AG10803 (cell line): ENCODE measurements around the gene ROR1.

Experiments
- DNase-seq: peaks from one replicate; pipeline ENCODE4 v3.0.0; 2010; ENCODE audit warnings: low read depth
- H3K4me3 ChIP-seq: 2 replicates; pipeline ENCODE4 v1.5.1; 2011; ENCODE audit warnings: mild to moderate bottlenecking, low read length, control low read depth
- TF ChIP-seq, protein P1 (sequence below): conservative IDR thresholded peaks from 2 replicates; pipeline ENCODE4 v1.5.1; 2011; ENCODE audit warnings: mild to moderate bottlenecking, low read length, control low read depth, inconsistent platforms

The ROR1 gene

DNA sequence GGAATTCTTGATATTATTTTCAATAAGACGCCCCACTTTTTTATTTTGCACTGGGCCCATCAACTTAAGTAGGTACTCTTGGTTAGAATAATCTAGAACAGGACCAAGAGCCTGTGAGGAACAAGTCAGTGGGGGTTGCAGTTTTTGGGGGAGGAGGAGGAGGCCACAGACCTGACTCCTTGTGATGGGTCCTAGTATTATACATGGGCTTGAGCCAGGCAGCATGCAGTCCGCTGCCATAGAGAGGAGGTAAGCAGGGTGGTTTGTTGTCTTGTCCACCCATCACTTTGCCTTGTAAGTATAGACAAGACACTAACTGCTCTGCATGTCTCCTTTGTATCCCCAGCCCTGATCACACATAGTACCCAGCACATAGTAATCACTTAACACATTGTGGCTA, 24.5 kb downstream of the ROR1 start:
- TF ChIP-seq, protein P1, sequence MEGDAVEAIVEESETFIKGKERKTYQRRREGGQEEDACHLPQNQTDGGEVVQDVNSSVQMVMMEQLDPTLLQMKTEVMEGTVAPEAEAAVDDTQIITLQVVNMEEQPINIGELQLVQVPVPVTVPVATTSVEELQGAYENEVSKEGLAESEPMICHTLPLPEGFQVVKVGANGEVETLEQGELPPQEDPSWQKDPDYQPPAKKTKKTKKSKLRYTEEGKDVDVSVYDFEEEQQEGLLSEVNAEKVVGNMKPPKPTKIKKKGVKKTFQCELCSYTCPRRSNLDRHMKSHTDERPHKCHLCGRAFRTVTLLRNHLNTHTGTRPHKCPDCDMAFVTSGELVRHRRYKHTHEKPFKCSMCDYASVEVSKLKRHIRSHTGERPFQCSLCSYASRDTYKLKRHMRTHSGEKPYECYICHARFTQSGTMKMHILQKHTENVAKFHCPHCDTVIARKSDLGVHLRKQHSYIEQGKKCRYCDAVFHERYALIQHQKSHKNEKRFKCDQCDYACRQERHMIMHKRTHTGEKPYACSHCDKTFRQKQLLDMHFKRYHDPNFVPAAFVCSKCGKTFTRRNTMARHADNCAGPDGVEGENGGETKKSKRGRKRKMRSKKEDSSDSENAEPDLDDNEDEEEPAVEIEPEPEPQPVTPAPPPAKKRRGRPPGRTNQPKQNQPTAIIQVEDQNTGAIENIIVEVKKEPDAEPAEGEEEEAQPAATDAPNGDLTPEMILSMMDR, result no peak
- no peak overlapping the region for H3K4me3 ChIP-seq
- DNase-seq, result no peak

DNA sequence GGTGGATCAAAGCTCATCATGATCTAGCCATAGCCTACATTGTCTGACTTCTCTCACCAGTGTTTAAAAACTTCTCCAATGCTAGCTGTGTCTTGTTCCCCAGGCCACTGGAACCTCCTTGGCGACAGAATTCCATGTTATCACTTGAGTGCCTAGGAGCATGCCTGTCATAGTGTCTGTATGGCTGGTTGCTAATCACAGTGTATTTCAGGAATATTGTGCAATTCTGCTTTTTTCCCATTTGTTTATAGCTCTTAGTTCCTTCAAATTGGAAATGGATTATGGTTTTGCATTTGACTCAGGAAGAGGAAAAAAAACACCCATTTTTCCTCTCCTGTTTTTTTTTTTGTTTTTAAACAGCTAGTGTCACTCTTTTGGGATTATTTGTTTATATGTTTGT, 25.5 kb downstream of the ROR1 start:
- peak; percentile 42 for DNase-seq
- TF ChIP-seq, protein P1, result no peak
- no peak overlapping the region for H3K4me3 ChIP-seq

DNA sequence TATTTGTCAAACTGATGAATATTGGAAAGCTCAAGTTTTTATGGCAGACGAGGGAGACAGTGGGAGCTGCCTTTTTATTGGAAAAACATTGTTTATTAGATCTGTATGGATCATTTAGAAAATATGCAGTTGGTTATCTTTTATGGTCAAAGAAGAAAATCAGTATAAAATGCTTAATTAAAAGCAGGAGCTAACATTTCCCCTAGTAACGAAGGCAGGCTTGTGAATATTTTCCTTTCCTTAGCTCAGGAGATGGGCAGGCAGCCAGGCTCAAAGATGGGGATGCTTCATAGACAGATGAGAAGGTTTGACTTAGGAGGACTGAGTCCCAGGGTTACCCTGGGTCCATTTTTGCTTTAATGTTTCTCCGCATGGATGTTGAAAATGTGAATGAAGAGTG, 26.0 kb downstream of the ROR1 start:
- H3K4me3 ChIP-seq, result no peak overlapping the region
- TF ChIP-seq, protein P1, result no peak
- DNase-seq, result peak; percentile 79

DNA sequence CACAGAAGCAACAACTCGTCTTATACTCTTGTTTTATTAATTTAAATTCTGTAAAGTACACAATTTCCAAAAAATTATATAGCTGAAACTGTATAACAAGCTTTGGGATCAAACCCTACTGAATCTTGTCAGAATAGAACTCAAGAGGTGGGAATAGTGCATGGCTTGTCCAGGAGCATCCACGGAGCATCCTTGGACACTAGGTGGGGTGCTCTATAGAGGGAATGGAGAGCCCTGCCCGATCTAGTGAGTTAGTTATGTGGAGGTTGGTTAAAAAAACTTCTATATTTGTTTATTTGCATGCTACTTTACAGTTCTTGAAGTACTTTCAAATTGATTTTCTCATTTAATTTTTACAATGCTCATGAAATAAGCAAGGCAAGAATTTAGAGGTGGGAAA, 28.3 kb downstream of the ROR1 start:
- TF ChIP-seq, protein P1, result no peak
- DNase-seq, result no peak
- H3K4me3 ChIP-seq, result no peak overlapping the region

DNA sequence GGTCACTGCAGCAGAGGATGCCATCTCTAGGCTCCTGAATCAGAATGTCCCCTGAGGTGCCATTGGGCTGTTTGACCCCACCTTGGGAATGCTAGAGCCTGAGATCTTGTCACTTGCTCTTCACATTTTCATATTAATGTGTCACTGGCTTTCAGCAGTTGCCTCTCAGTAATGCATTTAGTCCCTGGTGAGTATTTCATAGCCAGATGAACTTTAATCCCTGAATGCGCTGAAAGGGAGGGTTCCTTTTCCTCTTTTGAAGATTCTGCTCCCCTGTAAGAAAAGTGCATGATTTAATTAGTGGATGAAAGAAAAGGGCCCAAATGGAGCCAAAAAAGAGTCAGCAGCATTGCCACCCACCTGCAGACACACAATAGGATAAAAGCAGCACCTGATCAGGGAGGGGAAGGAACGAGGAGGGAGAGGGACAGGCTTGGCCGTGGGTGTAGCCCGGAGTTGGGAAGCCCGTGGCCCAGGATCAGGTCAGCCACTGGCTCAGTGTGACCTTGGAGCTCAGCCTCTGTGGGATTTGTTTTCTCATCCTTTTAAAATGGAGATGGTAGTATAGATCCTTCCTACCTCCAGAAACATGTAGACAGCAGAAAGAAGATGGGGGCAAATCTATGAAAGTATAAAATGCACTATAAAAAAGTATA, 31.1 kb downstream of the ROR1 start:
- DNase-seq, result no peak
- H3K4me3 ChIP-seq, result no peak overlapping the region
- TF ChIP-seq, protein P1, result no peak

DNA sequence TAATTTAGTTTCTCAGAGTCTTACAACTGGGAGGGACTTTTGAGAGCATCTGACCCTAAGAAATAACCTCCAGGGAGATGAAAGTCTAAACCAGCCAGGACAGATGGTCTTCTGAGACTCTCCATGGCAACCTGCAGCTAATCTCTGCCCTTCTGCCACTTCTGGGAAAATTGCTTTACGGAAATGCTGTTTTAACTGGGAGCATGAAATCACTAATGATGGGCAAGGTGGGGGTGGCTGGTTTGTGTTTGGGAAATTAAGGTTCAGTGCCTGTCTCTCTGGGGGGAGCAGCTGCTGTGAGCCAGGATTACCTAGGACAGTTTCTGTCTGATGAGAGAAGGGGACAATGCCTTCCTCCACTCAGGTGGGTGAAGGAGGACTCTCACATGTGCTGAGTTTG, 33.2 kb downstream of the ROR1 start:
- TF ChIP-seq, protein P1, result no peak
- no peak overlapping the region for H3K4me3 ChIP-seq
- DNase-seq, result no peak

DNA sequence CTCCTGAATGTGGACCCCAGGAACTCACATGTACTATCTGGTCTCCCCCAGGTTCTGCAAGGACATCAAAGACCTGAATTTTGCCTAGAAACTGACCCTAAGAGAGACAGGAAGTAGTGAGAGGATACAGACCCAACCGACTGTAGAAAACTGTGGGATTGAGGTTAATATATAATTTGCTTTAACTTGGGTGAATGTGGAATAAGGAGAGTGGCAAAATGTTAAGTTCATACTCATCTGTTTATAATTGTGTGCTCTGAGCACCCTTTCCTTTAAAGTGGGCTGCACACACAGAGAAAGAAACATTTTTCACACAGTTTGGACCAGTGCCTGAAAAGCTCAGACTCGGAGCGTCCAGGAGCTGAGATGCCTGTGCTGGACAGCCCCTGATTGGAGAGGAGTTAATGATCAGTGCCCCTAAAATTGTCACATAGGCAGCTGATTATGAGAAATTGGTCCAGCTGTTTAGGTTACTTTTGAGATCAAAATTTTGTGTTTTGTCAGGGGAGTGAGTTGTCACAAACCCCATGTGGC, 37.2 kb downstream of the ROR1 start:
- no peak overlapping the region for H3K4me3 ChIP-seq

More for the DNA sequence above, 37.2 kb downstream of the ROR1 start:
- TF ChIP-seq, protein P1, result no peak
- DNase-seq, result no peak
